ENCODE data around the gene JAML.

Gene JAML

DNA sequence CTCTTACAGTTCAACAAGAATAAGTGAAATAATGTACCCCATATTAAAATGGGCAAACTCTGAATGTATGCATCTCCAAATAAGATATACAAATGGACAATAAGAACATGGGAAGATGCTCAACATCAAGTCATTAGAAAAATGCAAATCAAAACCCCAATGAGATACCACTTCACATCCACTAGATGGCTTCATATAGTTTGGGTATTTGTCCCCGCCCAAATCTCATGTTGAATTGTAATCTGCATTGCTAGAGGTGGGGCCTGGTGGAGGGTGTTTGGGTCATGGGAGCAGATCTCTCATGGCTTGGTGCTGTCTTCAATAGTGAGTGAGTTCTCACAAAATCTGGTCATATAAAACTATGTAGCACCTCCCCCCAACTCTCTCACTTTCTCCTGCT lies 33.6 kb upstream of the JAML start:
- Histone ChIP-seq H3K36me3 (peaks cover 9% of the 10 kb centered on the region), H3K4me1 (ENCODE audit: control insufficient read depth in 1 of 2, insufficient read depth in 1 of 2, low read depth in 1 of 2, low read length in 1 of 2) (peaks cover 12% of the 10 kb centered on the region in 2 experiments), H3K27me3 (peaks cover 12% of the 10 kb centered on the region), H3K4me3 (ENCODE audit: low read depth in 1 of 2, low read length in 1 of 2) (no peak overlapping the region), H3K9me3 (no peaks in the 10 kb centered on the region), H3K27ac (no peak overlapping the region)
- TF ChIP-seq CTCF (IDR thresholded peaks at IDR 0.05): no peak

GRCh38 chr11:118252688-118253087 lies 27.9 kb upstream of the JAML start:
- H3K4me1 ChIP-seq (ENCODE audit: control insufficient read depth in 1 of 2, insufficient read depth in 1 of 2, low read depth in 1 of 2, low read length in 1 of 2): peaks cover 37 to 43% of the 10 kb centered on the region in 2 experiments
- no peak for TF ChIP-seq CTCF (IDR thresholded peaks at IDR 0.05)
- peak overlapping the region; percentile 71 to 87 for H3K4me3 ChIP-seq (ENCODE audit: low read depth in 1 of 2, low read length in 1 of 2)
- H3K9me3 ChIP-seq: no peaks in the 10 kb centered on the region
- H3K36me3 ChIP-seq: peaks cover 6% of the 10 kb centered on the region
- peak overlapping the region; percentile 91 for H3K27ac ChIP-seq
- H3K27me3 ChIP-seq: no peaks in the 10 kb centered on the region

- H3K36me3 ChIP-seq: peaks cover 6% of the 10 kb centered on the region
- H3K4me3 ChIP-seq (ENCODE audit: low read depth in 1 of 2, low read length in 1 of 2): peak within 1 kb of the TSS; percentile 71 to 87
- H3K4me1 ChIP-seq (ENCODE audit: control insufficient read depth in 1 of 2, insufficient read depth in 1 of 2, low read depth in 1 of 2, low read length in 1 of 2): peaks cover 44 to 49% of the 10 kb centered on the region in 2 experiments
- H3K9me3 ChIP-seq: no peaks in the 10 kb centered on the region
- peak within 1 kb of the TSS; percentile 91 for H3K27ac ChIP-seq
- H3K27me3 ChIP-seq: no peaks in the 10 kb centered on the region
- no peak for TF ChIP-seq CTCF (IDR thresholded peaks at IDR 0.05)
These were observed 27.2 kb upstream of the JAML start, which contains the start of gene MPZL3 for GRCh38 chr11:118251858-118252652. MPZL3 (minus strand) TSS chr11:118252365; CDS start chr11:118252294, 71 bp downstream.

- Histone ChIP-seq H3K9me3 (no peaks in the 10 kb centered on the region), H3K27me3 (no peaks in the 10 kb centered on the region), H3K36me3 (no peaks in the 10 kb centered on the region), H3K27ac (peak overlapping the region; percentile 91), H3K4me1 (ENCODE audit: control insufficient read depth in 1 of 2, insufficient read depth in 1 of 2, low read depth in 1 of 2, low read length in 1 of 2) (peaks cover 86 to 89% of the 10 kb centered on the region in 2 experiments), H3K4me3 (ENCODE audit: low read depth in 1 of 2, low read length in 1 of 2) (peak overlapping the region in 1 of 2 experiments; percentile 26)
- no peak for TF ChIP-seq CTCF (IDR thresholded peaks at IDR 0.05)
These were observed 22.2 kb upstream of the JAML start for GRCh38 chr11:118247041-118247440.

DNA sequence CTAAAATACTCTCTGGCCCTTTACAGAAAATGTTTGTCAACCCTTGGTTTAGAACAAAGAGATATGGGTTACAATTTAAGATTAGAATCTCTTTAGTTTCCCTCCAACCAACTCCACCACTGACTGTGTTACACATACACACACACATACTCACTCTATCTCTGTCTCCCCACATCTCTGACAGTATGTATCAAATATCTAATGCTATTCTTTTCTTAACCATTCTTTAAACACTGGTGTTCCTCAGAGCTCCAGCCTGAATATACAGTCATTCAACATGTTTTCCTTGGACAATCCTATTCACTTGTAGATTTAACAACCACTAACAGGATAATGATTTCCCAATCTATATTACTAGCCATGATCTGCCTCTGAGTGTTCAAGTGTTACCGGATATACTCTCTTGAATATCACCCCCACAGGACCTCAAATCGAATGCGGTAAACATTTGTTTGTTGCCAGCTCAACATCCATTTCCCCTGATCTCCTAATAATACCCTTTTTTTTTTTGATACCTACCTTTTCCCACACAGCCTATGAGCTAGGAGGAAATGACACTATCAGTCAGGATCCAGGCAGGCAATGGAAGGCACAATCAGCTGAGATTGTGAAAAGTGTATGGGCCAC lies 21.2 kb upstream of the JAML start:
- H3K4me3 ChIP-seq (ENCODE audit: low read depth in 1 of 2, low read length in 1 of 2): no peak overlapping the region
- H3K27ac ChIP-seq: peak overlapping the region; percentile 91
- no peaks in the 10 kb centered on the region for H3K27me3 ChIP-seq

More for the DNA sequence above, 21.2 kb upstream of the JAML start:
- H3K36me3 ChIP-seq: no peaks in the 10 kb centered on the region
- TF ChIP-seq CTCF (IDR thresholded peaks at IDR 0.05): no peak
- no peaks in the 10 kb centered on the region for H3K9me3 ChIP-seq
- H3K4me1 ChIP-seq (ENCODE audit: control insufficient read depth in 1 of 2, insufficient read depth in 1 of 2, low read depth in 1 of 2, low read length in 1 of 2): peaks cover 96% of the 10 kb centered on the region in 2 experiments
